Panc1 (cell line): Measurements from ENCODE around the gene FBRS. TPM values are rescaled to one million over a fixed set of nuclear protein-coding genes. Genes with fewer than 3 reads are reported as not detected.

Experiments used
- ATAC-seq: fragments of 200-7000 bp; cut with Tn5 transposase; 2 replicates; pipeline ENCODE4 v1.9.1; 2020; ENCODE audit warnings: mild to moderate bottlenecking, moderate library complexity
- BruUV-seq: library from RNA; stranded (reverse); fragments of 400-500 nt; replicated peaks from 2 replicates; lab custom pipeline; 2021; lab: Mats Ljungman, UMichigan
- CTCF ChIA-PET: fragments of 300-600 bp; sonication (Branson Sonifier 250); formaldehyde crosslinking; loops from one replicate; lab custom pipeline; 2022; ENCODE audit warnings: antibody characterized with exemption; lab: Charles Lee
- POLR2A ChIA-PET: fragments of 300-600 bp; sonication (Branson Sonifier 250); formaldehyde crosslinking; loops from one replicate; lab custom pipeline; 2022; ENCODE audit warnings: antibody characterized with exemption; lab: Charles Lee
- DNase-seq: peaks from one replicate; pipeline ENCODE4 v3.0.0-alpha.2; 2010; ENCODE audit warnings: low read depth, low spot score
- H3K27ac ChIP-seq: 2 replicates; pipeline ENCODE4 v1.5.1; 2011; ENCODE audit warnings: mild to moderate bottlenecking, low read length, inconsistent platforms
- H3K27me3 ChIP-seq: fragments of 200-500 bp; sonication (Bioruptor generic); 2 replicates; pipeline ENCODE4 v1.6.0; 2014; ENCODE audit warnings: low read length, inconsistent platforms; ENCODE audit not compliant: control insufficient read depth, insufficient read depth
- H3K36me3 ChIP-seq: fragments of 200-500 bp; sonication (Bioruptor generic); 2 replicates; pipeline ENCODE4 v1.5.1; 2014; ENCODE audit warnings: inconsistent platforms, mild to moderate bottlenecking, low read length, moderate library complexity; ENCODE audit not compliant: control insufficient read depth, insufficient read depth
- H3K4me1 ChIP-seq: 2 replicates; pipeline ENCODE4 v1.5.1; 2011; ENCODE audit warnings: inconsistent platforms, mild to moderate bottlenecking, low read length, moderate library complexity; ENCODE audit not compliant: control insufficient read depth, insufficient read depth
- H3K4me3 ChIP-seq, 2 experiments: 2 replicates each; pipeline ENCODE4 v1.5.1; 2011 to 2012; ENCODE audit warnings: low read depth in 2 of 2, low read length in 2 of 2, mild to moderate bottlenecking in 2 of 2, inconsistent platforms in 1 of 2, moderate library complexity in 1 of 2
- H3K9me3 ChIP-seq: fragments of 200-500 bp; sonication (Bioruptor generic); 2 replicates; pipeline ENCODE4 v1.5.1; 2014; ENCODE audit warnings: low read depth, mild to moderate bottlenecking, inconsistent platforms, low read length, moderate library complexity; ENCODE audit not compliant: control insufficient read depth, insufficient read depth
- CTCF ChIP-seq: fragments of 450-650 bp; IDR thresholded peaks from 2 replicates; pipeline ENCODE4 v1.5.1; 2017; ENCODE audit warnings: mild to moderate bottlenecking
- POLR2AphosphoS5 ChIP-seq: IDR thresholded peaks from 2 replicates; pipeline ENCODE4 v1.6.1; 2012; ENCODE audit warnings: mild to moderate bottlenecking, low read depth, low read length, moderate library complexity
- REST ChIP-seq, 2 experiments: IDR thresholded peaks; 2 replicates each; pipeline ENCODE4 v1.6.1; 2011 to 2012; ENCODE audit warnings: low read depth in 2 of 2, control low read depth in 1 of 2, low read length in 1 of 2, mild to moderate bottlenecking in 1 of 2, moderate library complexity in 1 of 2; ENCODE audit not compliant: insufficient read depth in 1 of 2
- SIN3A ChIP-seq: IDR thresholded peaks from 2 replicates; pipeline ENCODE4 v1.6.1; 2012; ENCODE audit warnings: low read depth, mild to moderate bottlenecking, low read length, moderate library complexity, borderline replicate concordance; ENCODE audit not compliant: insufficient read depth
- TCF7L2 ChIP-seq: IDR thresholded peaks from 2 replicates; pipeline ENCODE4 v1.6.1; 2011; ENCODE audit warnings: mild to moderate bottlenecking, low read depth, low read length, inconsistent platforms
- in situ Hi-C: cut with HindIII; loops from 2 replicates; pipeline ENCODE4 v1.10.0; 2016; ENCODE audit warnings: low sequenced_read_pairs, low pct_unique_long_range_greater_than_20kb
- intact Hi-C: fragments of 100-400 bp; cut with micrococcal nuclease; formaldehyde crosslinking; loops from one replicate; pipeline ENCODE4 v1.10.0; 2022; ENCODE audit not compliant: unreplicated experiment
- total RNA-seq: library from RNA; stranded (reverse); gene quantifications from one replicate; pipeline ENCODE4 v1.2.1, GENCODE V29; 2021; ENCODE audit not compliant: unreplicated experiment

The FBRS gene
- total RNA-seq, 1 experiment from 2014 or later, result 103 TPM

GRCh38 chr16:30609926-30610839 lies 48.0 kb upstream of the FBRS start, which contains the start of gene ZNF689:
Gene ZNF689, minus strand, starts transcription at chr16:30610389. Its CDS starts 348 bp downstream, at chr16:30610041.
- in situ Hi-C loops, result no loop called here
- Histone ChIP-seq H3K9me3 (no peaks in the 10 kb centered on the region), H3K27me3 (no peaks in the 10 kb centered on the region), H3K27ac (peak within 1 kb of the TSS; percentile 98), H3K4me1 (peaks cover 14% of the 10 kb centered on the region), H3K36me3 (no peaks in the 10 kb centered on the region; the same call in 1 of the 2 replicates), H3K4me3 (peak within 1 kb of the TSS; percentile 79 to 90)
- TSS peak; percentile 85 for BruUV-seq
- TF ChIP-seq CTCF (no peak), SIN3A (0 out of 2 replicates have a peak, but pooled peaks have one; percentile 39), POLR2AphosphoS5 (peak; percentile 60), REST (IDR thresholded peaks at IDR 0.05; ENCODE audit: insufficient read depth in 1 of 2, low read depth in 2 of 2, low read length in 1 of 2) (peak in 1 of 2 experiments; percentile 37; a peak in 1 of 4 replicates), TCF7L2 (peak; percentile 85)
- ATAC-seq (peak; percentile 97), DNase-seq (peak; percentile 96)
- ChIA-PET POLR2A (no interaction called here), CTCF (interaction anchor here (0.5 to 1.0 kb wide), 4 partner anchors 12 to 428 kb away, joined by 3 to 6 read pairs (median 4); partner anchors contain the start of gene DCTPP1)
- intact Hi-C loops, result loop anchor here (5.0 kb wide), 1 partner anchor 178 kb away; the partner anchor contains the start of gene DCTPP1

- TF ChIP-seq SIN3A (no peak), REST (IDR thresholded peaks at IDR 0.05; ENCODE audit: insufficient read depth in 1 of 2, low read depth in 2 of 2, low read length in 1 of 2) (no peak), CTCF (peak; percentile 20), TCF7L2 (no peak)
- POLR2A ChIA-PET, result interaction anchor here (0.8 kb wide), 1 partner anchor 13 kb away, joined by 4 read pairs; no protein-coding TSS in a partner anchor
- intact Hi-C loops (no loop called here), in situ Hi-C loops (no loop called here)
- Histone ChIP-seq H3K4me1 (peaks cover 6% of the 10 kb centered on the region), H3K27ac (no peak overlapping the region), H3K9me3 (no peaks in the 10 kb centered on the region), H3K27me3 (no peaks in the 10 kb centered on the region), H3K4me3 (no peak overlapping the region), H3K36me3 (no peaks in the 10 kb centered on the region)
- CTCF ChIA-PET, result interaction anchor here (0.6 to 1.2 kb wide), 5 partner anchors 13 to 958 kb away, joined by 3 to 14 read pairs (median 5); partner anchors contain the start of gene DCTPP1
- peak; percentile 25 for DNase-seq
- no TSS peak for BruUV-seq
- ATAC-seq, result peak; percentile 57; the same call in 1 of the 2 replicates
These were observed 42.7 kb upstream of the FBRS start for GRCh38 chr16:30615358-30616091.
